HG02678 (cell line): ENCODE results near the gene CLPX.
"Not testable (repeated sequence)": the region's sequence is repeated elsewhere in the genome, so short reads cannot be mapped to it uniquely, and the experiment has no call there.

ENCODE experiments used
- ATAC-seq: cut with Tn5 transposase; IDR thresholded peaks from one replicate; pipeline ENCODE4 v1.9.1; 2021; ENCODE audit warnings: mild to moderate bottlenecking, moderate library complexity; ENCODE audit not compliant: unreplicated experiment

Gene CLPX

GRCh38 chr15:65175511-65175910, 9.6 kb downstream of the CLPX start:
- ATAC-seq = no peak

- no peak for ATAC-seq
Measured at GRCh38 chr15:65174509-65174908, 10.6 kb downstream of the CLPX start.

- no peak for ATAC-seq
Measured at GRCh38 chr15:65172531-65172930, 12.6 kb downstream of the CLPX start.

GRCh38 chr15:65171428-65171827, 13.7 kb downstream of the CLPX start:
- ATAC-seq = no peak

GRCh38 chr15:65165875-65166274, 19.3 kb downstream of the CLPX start:
- no peak for ATAC-seq

- no peak for ATAC-seq
Measured at GRCh38 chr15:65164139-65164538, 21.0 kb downstream of the CLPX start.

- no peak for ATAC-seq
Measured at GRCh38 chr15:65163041-65163440, 22.1 kb downstream of the CLPX start.

- no peak for ATAC-seq
Measured at GRCh38 chr15:65156692-65157091, 28.4 kb downstream of the CLPX start.

GRCh38 chr15:65154720-65155119, 30.4 kb downstream of the CLPX start:
- ATAC-seq = no peak

- no peak for ATAC-seq
Measured at GRCh38 chr15:65147902-65148301, 37.2 kb downstream of the CLPX start.

GRCh38 chr15:65146438-65146837, 38.7 kb downstream of the CLPX start:
- no peak for ATAC-seq

- not testable (repeated sequence) for ATAC-seq
Measured at GRCh38 chr15:65138631-65139030, 46.5 kb downstream of the CLPX start.

- ATAC-seq = not testable (repeated sequence)
Measured at GRCh38 chr15:65137893-65138292, 47.2 kb downstream of the CLPX start.

- not testable (repeated sequence) for ATAC-seq
Measured at GRCh38 chr15:65137089-65137488, 48.1 kb downstream of the CLPX start.

- no peak for ATAC-seq
Measured at GRCh38 chr15:65134538-65134937, 50.6 kb downstream of the CLPX start.

- ATAC-seq = peak; percentile 87
Measured at GRCh38 chr15:65133548-65134200, 51.5 kb downstream of the CLPX start, which contains the start of gene PDCD7. TSS of gene PDCD7 (minus strand) at chr15:65133808. CDS start at chr15:65133781, 27 bp downstream.

GRCh38 chr15:65132878-65133547, 52.1 kb downstream of the CLPX start:
- peak; percentile 44 for ATAC-seq

- ATAC-seq = no peak
Measured at GRCh38 chr15:65130941-65131340, 54.2 kb downstream of the CLPX start.

- no peak for ATAC-seq
Measured at GRCh38 chr15:65115542-65115941, 69.6 kb downstream of the CLPX start.

- no peak for ATAC-seq
Measured at GRCh38 chr15:65115086-65115485, 70.1 kb downstream of the CLPX start, which contains the start of gene UBAP1L. TSS of gene UBAP1L (minus strand) at chr15:65115200. CDS start at chr15:65106215, 8,985 bp downstream.

- ATAC-seq = no peak
Measured at GRCh38 chr15:65110676-65111292, 74.4 kb downstream of the CLPX start.

- ATAC-seq = no peak
Measured at GRCh38 chr15:65106011-65106590, 79.0 kb downstream of the CLPX start.
